GM08714 (cell line): ENCODE data around the gene NFXL1.

Source experiments
- H3K4me3 ChIP-seq: fragments of 200-500 bp; sonication (Bioruptor generic); 2 replicates; pipeline ENCODE4 v1.5.1; 2014; ENCODE audit warnings: mild to moderate bottlenecking, low read length, inconsistent platforms
- ZNF274 ChIP-seq: IDR thresholded peaks from 2 replicates; pipeline ENCODE4 v1.6.1; 2012; ENCODE audit warnings: mild to moderate bottlenecking, low read depth, low read length

Gene NFXL1

GRCh38 chr4:47856713-47857112 lies 57.7 kb downstream of the NFXL1 start:
- no peak for TF ChIP-seq ZNF274

GRCh38 chr4:47855350-47855749 lies 59.0 kb downstream of the NFXL1 start:
- no peak overlapping the region for H3K4me3 ChIP-seq
- no peak for TF ChIP-seq ZNF274

More at GRCh38 chr4:47856713-47857112, 57.7 kb downstream of the NFXL1 start:
- H3K4me3 ChIP-seq: no peak overlapping the region

- no peak overlapping the region for H3K4me3 ChIP-seq
- no peak for TF ChIP-seq ZNF274
Measured at GRCh38 chr4:47852136-47852535, 62.2 kb downstream of the NFXL1 start.

GRCh38 chr4:47849466-47849865 lies 64.9 kb downstream of the NFXL1 start:
- no peak for TF ChIP-seq ZNF274
- H3K4me3 ChIP-seq: no peak overlapping the region

- TF ChIP-seq ZNF274: no peak
- H3K4me3 ChIP-seq: no peak overlapping the region
Measured at GRCh38 chr4:47848041-47848440, 66.3 kb downstream of the NFXL1 start.

- no peak overlapping the region for H3K4me3 ChIP-seq
- no peak for TF ChIP-seq ZNF274
Measured at GRCh38 chr4:47842985-47843384, 71.4 kb downstream of the NFXL1 start.

GRCh38 chr4:47840291-47840690 lies 74.1 kb downstream of the NFXL1 start:
- no peak overlapping the region for H3K4me3 ChIP-seq
- no peak for TF ChIP-seq ZNF274

- no peak overlapping the region for H3K4me3 ChIP-seq
- no peak for TF ChIP-seq ZNF274
Measured at GRCh38 chr4:47839259-47839658, 75.1 kb downstream of the NFXL1 start.

- no peak for TF ChIP-seq ZNF274
- no peak overlapping the region for H3K4me3 ChIP-seq
Measured at GRCh38 chr4:47838445-47838844, 75.9 kb downstream of the NFXL1 start.

- no peak for TF ChIP-seq ZNF274
- peak within 1 kb of the TSS; percentile 59; the same call in 1 of the 2 replicates for H3K4me3 ChIP-seq
Measured at GRCh38 chr4:47837908-47838294, 76.5 kb downstream of the NFXL1 start, which contains the start of gene CORIN. Gene CORIN (minus strand): TSS chr4:47838067. CDS start chr4:47837949, 118 bp downstream.

GRCh38 chr4:47837094-47837907 lies 77.1 kb downstream of the NFXL1 start:
- TF ChIP-seq ZNF274: no peak
- peak overlapping the region; percentile 59; the same call in 1 of the 2 replicates for H3K4me3 ChIP-seq

GRCh38 chr4:47836641-47837093 lies 77.7 kb downstream of the NFXL1 start:
- H3K4me3 ChIP-seq: peak overlapping the region; percentile 59; the same call in 1 of the 2 replicates
- TF ChIP-seq ZNF274: no peak

- TF ChIP-seq ZNF274: no peak
- no peak overlapping the region for H3K4me3 ChIP-seq
Measured at GRCh38 chr4:47835494-47835893, 78.9 kb downstream of the NFXL1 start.

GRCh38 chr4:47831026-47831679 lies 83.2 kb downstream of the NFXL1 start:
- no peak for TF ChIP-seq ZNF274
- H3K4me3 ChIP-seq: no peak overlapping the region
